Measurements from ENCODE around the gene FANCI. TPM values are rescaled to one million over a fixed set of nuclear protein-coding genes. Genes with fewer than 3 reads are reported as not detected.
A peak's percentile ranks its signal among the peaks of the same experiment; 100 is the strongest.

The FANCI gene
- total RNA-seq, 4 donors from 2014 or later: 7.2 to 24.5 (median 9.4) TPM

DNA sequence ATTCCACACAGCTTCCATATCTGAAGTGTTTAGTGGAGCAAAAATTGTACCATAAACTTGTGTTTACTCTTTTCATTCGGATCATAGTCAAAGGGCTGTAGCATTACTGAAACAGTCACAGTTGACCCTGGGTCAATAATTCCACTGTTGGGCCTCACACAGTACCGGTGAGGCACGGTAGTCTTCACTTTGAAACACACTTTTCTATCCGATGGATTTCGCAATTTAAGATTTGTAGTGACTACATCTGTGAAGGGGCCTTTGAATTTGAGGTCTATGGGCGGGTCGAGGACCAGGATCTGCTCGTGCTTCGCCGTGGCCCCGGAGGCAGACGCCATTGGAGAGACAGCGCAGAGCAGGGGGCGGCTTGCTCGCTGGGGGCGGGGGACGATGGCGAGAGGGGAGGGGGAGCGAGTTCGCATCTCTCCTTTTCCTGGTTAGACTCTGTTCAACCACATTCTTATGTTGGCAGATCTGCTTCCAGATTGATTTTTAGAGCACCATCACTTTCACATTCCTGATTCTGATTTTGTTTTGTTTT, 42.2 kb upstream of the FANCI start:
- Histone ChIP-seq H3K27ac (no peak overlapping the region), H3K4me3 (no peak overlapping the region), H3K27me3 (no peaks in the 10 kb centered on the region), H3K36me3 (no peaks in the 10 kb centered on the region), H3K4me1 (peaks cover 20% of the 10 kb centered on the region), H3K9me3 (no peaks in the 10 kb centered on the region)
- 89% methylated on average over 20 of the region's 20 CpGs for WGBS
- no peak for TF ChIP-seq POLR2A (IDR thresholded peaks at IDR 0.05)
- TF ChIP-seq, protein P1, sequence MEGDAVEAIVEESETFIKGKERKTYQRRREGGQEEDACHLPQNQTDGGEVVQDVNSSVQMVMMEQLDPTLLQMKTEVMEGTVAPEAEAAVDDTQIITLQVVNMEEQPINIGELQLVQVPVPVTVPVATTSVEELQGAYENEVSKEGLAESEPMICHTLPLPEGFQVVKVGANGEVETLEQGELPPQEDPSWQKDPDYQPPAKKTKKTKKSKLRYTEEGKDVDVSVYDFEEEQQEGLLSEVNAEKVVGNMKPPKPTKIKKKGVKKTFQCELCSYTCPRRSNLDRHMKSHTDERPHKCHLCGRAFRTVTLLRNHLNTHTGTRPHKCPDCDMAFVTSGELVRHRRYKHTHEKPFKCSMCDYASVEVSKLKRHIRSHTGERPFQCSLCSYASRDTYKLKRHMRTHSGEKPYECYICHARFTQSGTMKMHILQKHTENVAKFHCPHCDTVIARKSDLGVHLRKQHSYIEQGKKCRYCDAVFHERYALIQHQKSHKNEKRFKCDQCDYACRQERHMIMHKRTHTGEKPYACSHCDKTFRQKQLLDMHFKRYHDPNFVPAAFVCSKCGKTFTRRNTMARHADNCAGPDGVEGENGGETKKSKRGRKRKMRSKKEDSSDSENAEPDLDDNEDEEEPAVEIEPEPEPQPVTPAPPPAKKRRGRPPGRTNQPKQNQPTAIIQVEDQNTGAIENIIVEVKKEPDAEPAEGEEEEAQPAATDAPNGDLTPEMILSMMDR (IDR thresholded peaks at IDR 0.05): no peak
- no peak for TF ChIP-seq EP300 (IDR thresholded peaks at IDR 0.05)
- TF ChIP-seq POLR2AphosphoS5 (IDR thresholded peaks at IDR 0.05): no peak
- DNase-seq (ENCODE audit: low spot score in 2 of 2): no peak

DNA sequence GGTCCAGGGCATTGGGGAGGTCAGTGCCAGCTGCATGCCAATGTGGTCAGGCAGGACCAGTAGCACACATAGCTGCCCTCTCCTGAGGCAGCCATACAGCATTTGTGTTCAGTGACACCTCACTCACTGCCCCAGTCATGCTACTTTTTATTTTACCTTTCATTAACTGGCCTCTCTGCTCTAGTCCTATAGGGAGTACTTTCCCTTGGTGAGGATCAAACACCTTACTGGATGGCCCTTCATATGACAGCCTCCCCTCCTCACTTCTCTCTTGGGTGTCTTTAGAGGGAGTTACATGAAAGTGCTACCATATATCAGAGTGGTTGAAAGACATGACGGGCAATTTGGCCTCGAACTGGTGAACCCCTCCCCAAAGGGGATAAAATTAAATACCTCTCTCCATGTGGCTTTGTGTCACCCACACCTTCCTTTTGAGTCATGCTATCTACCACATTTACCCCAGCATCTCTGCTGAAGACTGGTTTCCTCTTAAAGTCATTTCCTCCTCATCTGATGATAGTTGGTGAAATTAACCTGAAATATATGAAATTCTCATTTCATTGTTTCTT, 40.0 kb upstream of the FANCI start:
- Histone ChIP-seq H3K27ac (no peak overlapping the region), H3K9me3 (no peaks in the 10 kb centered on the region), H3K4me1 (peaks cover 4% of the 10 kb centered on the region), H3K4me3 (no peak overlapping the region), H3K27me3 (no peaks in the 10 kb centered on the region), H3K36me3 (no peaks in the 10 kb centered on the region)
- DNase-seq (ENCODE audit: low spot score in 2 of 2): no peak
- TF ChIP-seq, protein P1 (IDR thresholded peaks at IDR 0.05): no peak
- TF ChIP-seq EP300 (IDR thresholded peaks at IDR 0.05): no peak
- WGBS: 52% methylated on average over 2 of the region's 2 CpGs

DNA sequence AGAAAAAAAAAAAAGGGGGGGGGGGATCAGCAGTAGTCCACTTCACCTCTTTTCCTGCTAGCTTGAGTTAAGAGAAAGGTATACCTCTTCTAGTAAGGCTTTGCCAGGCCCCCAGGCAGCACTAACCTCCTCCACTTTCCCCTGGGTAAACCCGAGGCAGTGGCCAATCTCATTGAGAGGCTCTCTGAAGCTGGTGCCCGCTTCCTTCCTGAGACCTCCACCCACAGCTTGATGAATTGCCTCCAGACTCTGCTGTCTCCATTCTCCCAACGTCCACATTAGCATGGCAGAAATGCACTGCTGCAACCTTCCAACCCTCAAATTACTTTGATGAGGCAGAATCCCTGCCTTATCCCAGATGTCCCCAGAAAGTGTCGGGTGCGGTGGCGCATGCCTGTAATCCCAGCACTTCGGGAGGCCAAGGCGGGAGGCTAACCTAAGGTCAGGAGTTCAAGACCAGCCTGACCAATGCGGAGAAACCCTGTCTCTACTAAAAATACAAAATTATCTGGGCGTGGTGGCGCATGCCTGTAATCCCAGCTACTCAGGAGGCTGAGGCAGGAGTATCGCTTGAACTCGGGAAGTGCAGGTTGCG, 37.7 kb upstream of the FANCI start:
- Histone ChIP-seq H3K27ac (no peak overlapping the region), H3K36me3 (no peaks in the 10 kb centered on the region), H3K9me3 (no peaks in the 10 kb centered on the region), H3K27me3 (no peaks in the 10 kb centered on the region), H3K4me3 (no peak overlapping the region), H3K4me1 (peaks cover 4% of the 10 kb centered on the region)
- DNase-seq (ENCODE audit: low spot score in 2 of 2): no peak
- WGBS: 65% methylated on average over 14 of the region's 14 CpGs
- no peak for TF ChIP-seq POLR2AphosphoS5 (IDR thresholded peaks at IDR 0.05)
- TF ChIP-seq, protein P1 (IDR thresholded peaks at IDR 0.05): no peak
- TF ChIP-seq EP300 (IDR thresholded peaks at IDR 0.05): no peak
- no peak for TF ChIP-seq POLR2A (IDR thresholded peaks at IDR 0.05)

DNA sequence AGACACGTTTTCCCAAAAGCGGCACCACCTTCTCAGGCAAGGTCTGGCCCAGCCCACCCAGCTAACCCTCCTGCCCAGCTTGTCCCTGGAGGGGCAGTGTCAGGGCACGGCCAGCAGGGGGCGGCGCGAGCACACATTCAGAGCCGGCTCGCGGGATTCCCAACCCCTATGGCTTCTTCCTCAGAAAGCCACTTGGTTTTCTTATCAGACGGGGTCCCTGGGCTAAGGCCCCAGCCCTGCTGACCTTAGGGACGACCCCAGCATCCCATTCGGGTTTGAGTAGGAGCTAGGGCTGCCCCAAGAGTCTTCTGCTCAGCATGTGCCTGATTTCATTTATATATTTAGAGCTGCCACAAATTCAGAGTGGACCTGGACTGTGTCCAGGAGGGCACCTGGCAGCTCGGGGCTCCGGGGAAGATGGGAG, 36.9 kb upstream of the FANCI start:
- TF ChIP-seq EP300 (IDR thresholded peaks at IDR 0.05): no peak
- TF ChIP-seq, protein P1 (IDR thresholded peaks at IDR 0.05): peak; percentile 95 to 98
- DNase-seq (ENCODE audit: low spot score in 2 of 2): peak; percentile 82 to 88

DNA sequence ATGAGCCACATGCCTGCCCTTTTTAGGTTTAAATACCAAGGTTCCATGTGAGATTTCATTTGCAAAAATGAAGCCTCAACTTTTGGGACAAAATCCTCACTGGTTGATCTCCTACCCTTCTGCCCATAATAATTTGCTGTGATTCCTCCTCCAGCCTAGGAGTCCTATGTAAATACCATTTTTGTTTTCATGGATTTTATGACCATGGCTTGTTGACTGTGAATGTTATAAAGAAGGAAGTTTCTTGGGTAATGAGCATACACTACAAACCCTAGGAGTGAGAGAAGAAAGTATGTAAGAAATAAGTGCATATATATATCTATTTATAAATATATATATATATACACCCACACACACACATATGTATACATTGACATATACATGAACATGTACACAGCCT, 35.5 kb upstream of the FANCI start:
- H3K27me3 ChIP-seq: no peaks in the 10 kb centered on the region
- no peak for TF ChIP-seq POLR2A (IDR thresholded peaks at IDR 0.05)
- TF ChIP-seq EP300 (IDR thresholded peaks at IDR 0.05): no peak
- no peak for TF ChIP-seq POLR2AphosphoS5 (IDR thresholded peaks at IDR 0.05)
- TF ChIP-seq, protein P1 (IDR thresholded peaks at IDR 0.05): no peak
- no peak for DNase-seq (ENCODE audit: low spot score in 2 of 2)
- H3K4me3 ChIP-seq: no peak overlapping the region
- H3K4me1 ChIP-seq: peaks cover 4% of the 10 kb centered on the region
- no peaks in the 10 kb centered on the region for H3K9me3 ChIP-seq
- H3K36me3 ChIP-seq: no peaks in the 10 kb centered on the region
- no peak overlapping the region for H3K27ac ChIP-seq

More for the DNA sequence above, 36.9 kb upstream of the FANCI start:
- no peaks in the 10 kb centered on the region for H3K36me3 ChIP-seq
- no peak overlapping the region for H3K27ac ChIP-seq
- H3K9me3 ChIP-seq: no peaks in the 10 kb centered on the region
- peaks cover 4% of the 10 kb centered on the region for H3K4me1 ChIP-seq
- H3K27me3 ChIP-seq: no peaks in the 10 kb centered on the region
- WGBS: 0% methylated on average over 7 of the region's 14 CpGs
- H3K4me3 ChIP-seq: peak overlapping the region; percentile 8
